Measurements from ENCODE around the gene GOLGA3.

DNA sequence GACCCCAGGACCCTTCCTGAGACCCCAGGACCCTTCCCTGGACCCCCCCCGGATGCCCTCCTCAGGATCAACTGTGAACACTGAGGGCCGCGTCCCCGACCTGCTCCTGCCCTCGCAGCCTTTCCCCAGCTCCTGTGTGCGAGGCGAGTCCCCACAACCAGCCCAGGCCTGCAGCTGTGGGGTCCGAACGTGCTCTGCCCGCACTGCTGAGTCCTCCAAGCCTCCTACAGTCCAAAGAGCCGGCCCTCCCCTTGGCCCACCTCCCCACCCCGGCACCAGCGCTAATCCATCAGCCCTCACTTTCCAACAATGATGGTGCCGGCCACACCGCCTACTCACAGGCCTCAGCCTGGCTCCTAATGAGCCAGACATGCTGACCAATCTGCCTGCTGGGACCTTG lies 40.8 kb downstream of the GOLGA3 start:
- TF ChIP-seq, protein P1, sequence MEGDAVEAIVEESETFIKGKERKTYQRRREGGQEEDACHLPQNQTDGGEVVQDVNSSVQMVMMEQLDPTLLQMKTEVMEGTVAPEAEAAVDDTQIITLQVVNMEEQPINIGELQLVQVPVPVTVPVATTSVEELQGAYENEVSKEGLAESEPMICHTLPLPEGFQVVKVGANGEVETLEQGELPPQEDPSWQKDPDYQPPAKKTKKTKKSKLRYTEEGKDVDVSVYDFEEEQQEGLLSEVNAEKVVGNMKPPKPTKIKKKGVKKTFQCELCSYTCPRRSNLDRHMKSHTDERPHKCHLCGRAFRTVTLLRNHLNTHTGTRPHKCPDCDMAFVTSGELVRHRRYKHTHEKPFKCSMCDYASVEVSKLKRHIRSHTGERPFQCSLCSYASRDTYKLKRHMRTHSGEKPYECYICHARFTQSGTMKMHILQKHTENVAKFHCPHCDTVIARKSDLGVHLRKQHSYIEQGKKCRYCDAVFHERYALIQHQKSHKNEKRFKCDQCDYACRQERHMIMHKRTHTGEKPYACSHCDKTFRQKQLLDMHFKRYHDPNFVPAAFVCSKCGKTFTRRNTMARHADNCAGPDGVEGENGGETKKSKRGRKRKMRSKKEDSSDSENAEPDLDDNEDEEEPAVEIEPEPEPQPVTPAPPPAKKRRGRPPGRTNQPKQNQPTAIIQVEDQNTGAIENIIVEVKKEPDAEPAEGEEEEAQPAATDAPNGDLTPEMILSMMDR (IDR thresholded peaks at IDR 0.05; ENCODE audit: low read depth, low read length), result no peak
- no peak for TF ChIP-seq EZH2phosphoT487 (IDR thresholded peaks at IDR 0.05; ENCODE audit: low read depth)

All from OCI-LY3 (cell line).